ENCODE results near the gene CDC14B.
A peak's percentile ranks its signal among the peaks of the same experiment; 100 is the strongest.
"Not testable (repeated sequence)": the region's sequence is repeated elsewhere in the genome, so short reads cannot be mapped to it uniquely, and the experiment has no call there.

The CDC14B gene

GRCh38 chr9:96585426-96585825 is 34.2 kb downstream of the CDC14B start:
- DNase-seq: no peak

- not testable (repeated sequence) for DNase-seq
Measured at GRCh38 chr9:96582199-96582598, 37.4 kb downstream of the CDC14B start.

- peak; percentile 68 for DNase-seq
Measured at GRCh38 chr9:96581786-96582185, 37.9 kb downstream of the CDC14B start.

- DNase-seq: no peak
Measured at GRCh38 chr9:96581301-96581700, 38.3 kb downstream of the CDC14B start.

GRCh38 chr9:96574931-96575351 is 44.7 kb downstream of the CDC14B start:
- no peak for DNase-seq

- DNase-seq: no peak
Measured at GRCh38 chr9:96574455-96574854, 45.2 kb downstream of the CDC14B start.

GRCh38 chr9:96567203-96567700 is 52.4 kb downstream of the CDC14B start:
- DNase-seq: peak; percentile 83

GRCh38 chr9:96566498-96567202 is 53.0 kb downstream of the CDC14B start:
- peak; percentile 90 for DNase-seq

- DNase-seq: no peak
Measured at GRCh38 chr9:96565671-96566497, 53.8 kb downstream of the CDC14B start.

GRCh38 chr9:96564217-96564616 is 55.4 kb downstream of the CDC14B start:
- no peak for DNase-seq

GRCh38 chr9:96559339-96559943 is 60.2 kb downstream of the CDC14B start:
- DNase-seq: no peak

GRCh38 chr9:96557921-96558320 is 61.7 kb downstream of the CDC14B start:
- no peak for DNase-seq

GRCh38 chr9:96556701-96557461 is 62.8 kb downstream of the CDC14B start:
- DNase-seq: peak; percentile 71

- no peak for DNase-seq
Measured at GRCh38 chr9:96555567-96556386, 63.9 kb downstream of the CDC14B start.

GRCh38 chr9:96554801-96555566 is 64.7 kb downstream of the CDC14B start:
- no peak for DNase-seq

GRCh38 chr9:96554326-96554725 is 65.3 kb downstream of the CDC14B start:
- no peak for DNase-seq

- DNase-seq: no peak
Measured at GRCh38 chr9:96553070-96553469, 66.6 kb downstream of the CDC14B start.

- no peak for DNase-seq
Measured at GRCh38 chr9:96551403-96551802, 68.2 kb downstream of the CDC14B start.

- no peak for DNase-seq
Measured at GRCh38 chr9:96550659-96551058, 69.0 kb downstream of the CDC14B start.

- DNase-seq: not testable (repeated sequence)
Measured at GRCh38 chr9:96543131-96543530, 76.5 kb downstream of the CDC14B start.

GRCh38 chr9:96540106-96540505 is 79.5 kb downstream of the CDC14B start:
- DNase-seq: no peak

All from islet precursor cell (in vitro differentiated cells).